DOHH2 (cell line): ENCODE data around the gene PIGS.

Experiments
- H3F3A ChIP-seq: fragments of 200-600 bp; sonication (generic), shearing (Covaris generic); 2 replicates; pipeline ENCODE4 v1.6.0; 2016; ENCODE audit warnings: antibody characterized with exemption, mild to moderate bottlenecking; ENCODE audit not compliant: control insufficient read depth, insufficient read depth
- H3K27ac ChIP-seq: fragments of 200-600 bp; sonication (generic); 2 replicates; pipeline ENCODE4 v1.5.1; 2014; ENCODE audit warnings: low read depth, mild to moderate bottlenecking, low read length, moderate library complexity
- H3K27me3 ChIP-seq: fragments of 200-600 bp; sonication (generic); 2 replicates; pipeline ENCODE4 v1.6.1; 2014; ENCODE audit warnings: mild to moderate bottlenecking, low read length, mixed read lengths; ENCODE audit not compliant: control insufficient read depth
- H3K36me3 ChIP-seq: fragments of 200-600 bp; sonication (generic); 2 replicates; pipeline ENCODE4 v1.6.1; 2014; ENCODE audit warnings: mild to moderate bottlenecking, low read length, moderate library complexity, mixed read lengths; ENCODE audit not compliant: control insufficient read depth
- H3K4me1 ChIP-seq: fragments of 200-600 bp; sonication (generic); 2 replicates; pipeline ENCODE4 v1.6.1; 2014; ENCODE audit warnings: mild to moderate bottlenecking, low read length, mixed read lengths; ENCODE audit not compliant: control insufficient read depth
- H3K4me2 ChIP-seq: fragments of 200-600 bp; sonication (generic); 2 replicates; pipeline ENCODE4 v1.6.0; 2014; ENCODE audit warnings: mild to moderate bottlenecking, low read length, moderate library complexity
- H3K4me3 ChIP-seq: fragments of 200-600 bp; sonication (generic); 2 replicates; pipeline ENCODE4 v1.5.1; 2014; ENCODE audit warnings: mild to moderate bottlenecking, low read length, mixed read lengths
- H3K79me2 ChIP-seq: fragments of 200-600 bp; sonication (generic); 2 replicates; pipeline ENCODE4 v1.6.1; 2014; ENCODE audit warnings: mild to moderate bottlenecking, low read length, mixed read lengths; ENCODE audit not compliant: control insufficient read depth
- H3K9me2 ChIP-seq: fragments of 200-600 bp; sonication (generic); replicated peaks from 2 replicates; pipeline ENCODE4 v1.6.1; 2014; ENCODE audit warnings: mild to moderate bottlenecking, low read length, mixed read lengths; ENCODE audit not compliant: control insufficient read depth
- H3K9me3 ChIP-seq: fragments of 200-600 bp; sonication (generic); 2 replicates; pipeline ENCODE4 v1.6.1; 2014; ENCODE audit warnings: antibody characterized with exemption, low read length, mixed read lengths; ENCODE audit not compliant: control insufficient read depth, insufficient read depth
- H4K20me1 ChIP-seq: fragments of 200-600 bp; sonication (generic); 2 replicates; pipeline ENCODE4 v1.6.0; 2014; ENCODE audit warnings: low read depth, mild to moderate bottlenecking, antibody characterized with exemption, low read length, moderate library complexity; ENCODE audit not compliant: control insufficient read depth, insufficient read depth
- CTCF ChIP-seq: fragments of 200-600 bp; sonication (generic); IDR thresholded peaks from one replicate; pipeline ENCODE4 v1.5.1; 2014; ENCODE audit warnings: antibody characterized with exemption, mild to moderate bottlenecking, low read depth, low read length; ENCODE audit not compliant: poor library complexity, severe bottlenecking
- EZH2phosphoT487 ChIP-seq: fragments of 200-600 bp; sonication (generic); IDR thresholded peaks from 2 replicates; pipeline ENCODE4 v1.6.1; 2017; ENCODE audit warnings: borderline replicate concordance, mild to moderate bottlenecking, antibody characterized with exemption, low read length, moderate library complexity, mixed read lengths

PIGS gene

GRCh38 chr17:28541439-28541838 lies 29.9 kb downstream of the PIGS start:
- H3K27ac ChIP-seq = no peak overlapping the region
- no peak overlapping the region for H3K4me2 ChIP-seq
- TF ChIP-seq CTCF (no peak), EZH2phosphoT487 (no peak)
- no peaks in the 10 kb centered on the region for H3K79me2 ChIP-seq
- H3K9me3 ChIP-seq = no peaks in the 10 kb centered on the region
- H3K4me1 ChIP-seq = 0 out of 2 replicates have a peak, but pooled peaks cover 3% of the 10 kb centered on the region
- H3K27me3 ChIP-seq = no peaks in the 10 kb centered on the region
- H3F3A ChIP-seq = no peaks in the 10 kb centered on the region
- no peaks in the 10 kb centered on the region for H3K36me3 ChIP-seq
- no peaks in the 10 kb centered on the region for H4K20me1 ChIP-seq
- H3K9me2 ChIP-seq = no peaks in the 10 kb centered on the region
- no peak overlapping the region for H3K4me3 ChIP-seq

GRCh38 chr17:28540231-28540630 lies 31.1 kb downstream of the PIGS start:
- Histone ChIP-seq H3K9me2 (no peaks in the 10 kb centered on the region), H3K27ac (no peak overlapping the region), H3K27me3 (no peaks in the 10 kb centered on the region), H3K79me2 (no peaks in the 10 kb centered on the region), H3K4me1 (0 out of 2 replicates have a peak, but pooled peaks cover 3% of the 10 kb centered on the region), H3K4me3 (no peak overlapping the region), H3F3A (no peaks in the 10 kb centered on the region), H3K36me3 (no peaks in the 10 kb centered on the region), H4K20me1 (no peaks in the 10 kb centered on the region), H3K4me2 (no peak overlapping the region), H3K9me3 (no peaks in the 10 kb centered on the region)
- TF ChIP-seq EZH2phosphoT487 = no peak

GRCh38 chr17:28538296-28538895 lies 32.9 kb downstream of the PIGS start:
- Histone ChIP-seq H3K27me3 (peaks cover 4% of the 10 kb centered on the region; the same call in 1 of the 2 replicates), H3F3A (no peaks in the 10 kb centered on the region), H3K36me3 (no peaks in the 10 kb centered on the region), H3K9me3 (no peaks in the 10 kb centered on the region), H3K4me2 (no peak overlapping the region), H3K79me2 (no peaks in the 10 kb centered on the region), H3K4me3 (no peak overlapping the region), H3K27ac (no peak overlapping the region), H3K9me2 (no peaks in the 10 kb centered on the region), H3K4me1 (no peaks in the 10 kb centered on the region), H4K20me1 (no peaks in the 10 kb centered on the region)
- TF ChIP-seq CTCF = no peak
- no peak for TF ChIP-seq EZH2phosphoT487

- no peaks in the 10 kb centered on the region for H3K36me3 ChIP-seq
- no peaks in the 10 kb centered on the region for H4K20me1 ChIP-seq
Measured at GRCh38 chr17:28537219-28537610, 34.1 kb downstream of the PIGS start.

More at GRCh38 chr17:28537219-28537610, 34.1 kb downstream of the PIGS start:
- no peaks in the 10 kb centered on the region for H3K4me1 ChIP-seq
- no peak overlapping the region for H3K27ac ChIP-seq
- H3K9me2 ChIP-seq = no peaks in the 10 kb centered on the region
- no peaks in the 10 kb centered on the region for H3F3A ChIP-seq
- no peak overlapping the region for H3K4me2 ChIP-seq
- H3K9me3 ChIP-seq = no peaks in the 10 kb centered on the region
- peaks cover 4% of the 10 kb centered on the region; the same call in 1 of the 2 replicates for H3K27me3 ChIP-seq
- no peak for TF ChIP-seq CTCF
- TF ChIP-seq EZH2phosphoT487 = no peak
- H3K4me3 ChIP-seq = no peak overlapping the region
- H3K79me2 ChIP-seq = no peaks in the 10 kb centered on the region
